GM19043 (cell line): Measurements from ENCODE around the gene SLC10A6.
"Not testable (repeated sequence)": the region's sequence is repeated elsewhere in the genome, so short reads cannot be mapped to it uniquely, and the experiment has no call there.

ENCODE experiments used
- ATAC-seq: cut with Tn5 transposase; IDR thresholded peaks from one replicate; pipeline ENCODE4 v1.9.1; 2021; ENCODE audit warnings: low read depth; ENCODE audit not compliant: unreplicated experiment

SLC10A6 gene, protein sequence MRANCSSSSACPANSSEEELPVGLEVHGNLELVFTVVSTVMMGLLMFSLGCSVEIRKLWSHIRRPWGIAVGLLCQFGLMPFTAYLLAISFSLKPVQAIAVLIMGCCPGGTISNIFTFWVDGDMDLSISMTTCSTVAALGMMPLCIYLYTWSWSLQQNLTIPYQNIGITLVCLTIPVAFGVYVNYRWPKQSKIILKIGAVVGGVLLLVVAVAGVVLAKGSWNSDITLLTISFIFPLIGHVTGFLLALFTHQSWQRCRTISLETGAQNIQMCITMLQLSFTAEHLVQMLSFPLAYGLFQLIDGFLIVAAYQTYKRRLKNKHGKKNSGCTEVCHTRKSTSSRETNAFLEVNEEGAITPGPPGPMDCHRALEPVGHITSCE

DNA sequence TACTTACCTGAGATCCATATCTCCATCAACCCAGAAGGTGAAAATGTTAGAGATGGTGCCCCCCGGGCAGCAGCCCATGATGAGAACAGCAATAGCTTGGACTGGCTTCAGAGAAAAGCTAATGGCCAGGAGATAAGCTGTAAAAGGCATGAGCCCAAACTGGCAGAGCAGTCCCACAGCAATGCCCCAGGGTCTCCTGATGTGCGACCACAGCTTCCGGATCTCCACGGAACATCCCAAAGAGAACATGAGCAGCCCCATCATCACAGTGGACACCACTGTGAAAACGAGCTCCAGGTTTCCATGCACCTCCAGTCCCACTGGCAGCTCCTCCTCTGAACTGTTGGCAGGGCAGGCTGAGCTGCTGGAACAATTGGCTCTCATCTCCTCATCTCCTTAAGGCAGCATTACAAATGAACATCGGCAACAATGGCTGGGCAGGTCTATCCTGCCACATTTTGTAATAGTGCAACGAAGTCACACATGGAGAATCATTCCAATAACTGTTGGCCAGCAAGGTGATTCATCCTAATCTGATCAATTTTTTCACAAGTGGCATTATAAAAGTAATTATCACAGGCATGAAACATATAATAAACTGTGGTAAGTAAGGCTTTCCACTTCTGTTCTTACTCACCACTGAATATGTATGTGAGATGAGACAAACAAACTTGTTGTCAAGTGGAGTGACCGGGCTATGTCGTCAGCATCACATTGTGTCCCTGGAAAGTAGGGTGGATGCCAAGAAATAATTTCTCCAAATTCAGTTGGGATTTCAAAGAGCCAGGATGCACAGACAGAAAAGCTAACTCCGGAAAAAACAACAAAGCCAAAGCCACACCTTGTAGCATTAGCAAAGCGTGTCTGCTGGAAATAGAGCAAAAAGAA is at the start of gene SLC10A6:
Gene SLC10A6 (minus strand): TSS at position 653 of the 888 bp plus-strand sequence. CDS start 269 bp downstream, at position 384.
- ATAC-seq: no peak

DNA sequence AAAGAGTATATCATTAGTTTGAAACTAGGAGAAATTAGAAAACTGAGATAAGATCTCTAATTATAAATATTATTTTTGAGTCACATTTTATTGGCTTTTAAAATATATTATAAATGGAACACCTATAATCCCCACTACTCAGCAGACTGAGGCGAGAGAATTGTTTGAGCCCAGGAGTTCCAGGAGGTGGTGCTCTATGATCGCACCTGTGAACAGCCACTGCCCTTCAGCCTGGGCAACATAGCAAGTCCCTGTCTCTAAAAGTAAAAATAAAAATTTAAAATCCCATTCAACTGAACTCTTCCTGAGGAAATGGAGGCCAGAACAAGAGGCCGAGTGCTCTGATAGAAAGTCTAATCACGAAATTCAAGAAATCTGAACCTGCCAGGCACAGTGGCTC is 49.4 kb upstream of the SLC10A6 start:
- no peak for ATAC-seq

DNA sequence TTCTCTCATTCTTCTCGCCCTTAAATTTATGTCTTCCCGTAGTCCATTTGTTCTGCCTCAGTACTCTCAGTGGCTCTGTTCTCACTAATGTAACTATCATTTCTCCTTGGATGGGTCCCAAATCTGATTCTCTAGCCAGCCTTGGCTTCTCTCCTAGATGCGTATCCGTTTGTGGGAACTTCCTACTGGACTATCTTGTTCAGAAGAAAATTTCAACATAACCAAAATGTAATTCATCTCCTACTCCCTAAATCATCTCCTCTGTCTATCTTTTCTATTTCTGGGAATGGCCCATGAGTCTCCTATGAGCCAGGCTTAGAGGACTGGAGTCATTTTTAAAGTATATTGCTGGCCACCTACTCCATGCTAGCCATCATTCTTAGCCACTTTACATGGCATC is 47.4 kb upstream of the SLC10A6 start:
- no peak for ATAC-seq

- peak; percentile 44 for ATAC-seq
Observed at GRCh38 chr4:86895692-86896488, 46.7 kb upstream of the SLC10A6 start.

- ATAC-seq: no peak
Observed at GRCh38 chr4:86894455-86894854, 45.3 kb upstream of the SLC10A6 start.

DNA sequence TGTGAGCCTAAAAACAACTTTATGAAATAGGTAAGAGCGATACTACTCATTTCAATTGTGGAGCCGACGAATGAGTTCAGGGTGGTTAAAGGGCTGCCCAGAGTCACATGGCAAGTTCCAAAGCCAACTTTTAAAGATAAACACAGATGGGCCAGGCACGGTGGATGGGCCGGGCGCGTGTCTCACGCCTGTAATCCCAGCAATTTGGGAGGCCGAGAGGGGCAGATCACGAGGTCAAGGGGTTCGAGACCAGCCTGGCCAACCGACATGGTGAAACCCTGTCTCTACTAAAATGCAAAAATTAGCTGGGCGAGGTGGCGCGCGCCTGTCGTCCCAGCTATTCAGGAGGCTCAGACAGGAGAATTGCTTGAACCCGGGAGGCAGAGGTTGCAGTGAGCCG is 44.0 kb upstream of the SLC10A6 start:
- ATAC-seq: no peak

- ATAC-seq: no peak
Observed at GRCh38 chr4:86892636-86892960, 43.4 kb upstream of the SLC10A6 start.

GRCh38 chr4:86891762-86892635 is 42.8 kb upstream of the SLC10A6 start, which contains the start of gene C4orf36:
Gene C4orf36, minus strand, starts transcription at chr4:86892422. Its CDS starts 902 bp downstream, at chr4:86891520.
- peak; percentile 52 for ATAC-seq

DNA sequence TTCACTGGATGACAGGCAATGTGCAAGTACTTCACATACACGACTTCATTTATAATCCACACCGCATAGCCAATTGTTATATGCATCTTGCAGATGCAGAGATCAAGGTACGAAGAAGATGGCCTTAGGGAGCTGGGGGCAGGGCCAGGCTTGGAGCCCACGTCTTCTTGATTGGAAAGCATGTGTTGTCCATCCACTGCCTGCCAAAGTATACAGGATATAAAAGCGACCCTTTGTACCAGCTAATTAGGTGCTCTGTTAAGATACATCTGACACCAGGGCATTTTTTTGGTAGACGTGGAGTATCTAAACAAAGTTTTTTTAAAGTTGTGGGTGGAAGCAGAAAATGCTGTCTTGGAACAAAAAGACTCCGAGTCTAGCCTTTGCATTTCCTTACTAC is 41.6 kb upstream of the SLC10A6 start:
- ATAC-seq: no peak

DNA sequence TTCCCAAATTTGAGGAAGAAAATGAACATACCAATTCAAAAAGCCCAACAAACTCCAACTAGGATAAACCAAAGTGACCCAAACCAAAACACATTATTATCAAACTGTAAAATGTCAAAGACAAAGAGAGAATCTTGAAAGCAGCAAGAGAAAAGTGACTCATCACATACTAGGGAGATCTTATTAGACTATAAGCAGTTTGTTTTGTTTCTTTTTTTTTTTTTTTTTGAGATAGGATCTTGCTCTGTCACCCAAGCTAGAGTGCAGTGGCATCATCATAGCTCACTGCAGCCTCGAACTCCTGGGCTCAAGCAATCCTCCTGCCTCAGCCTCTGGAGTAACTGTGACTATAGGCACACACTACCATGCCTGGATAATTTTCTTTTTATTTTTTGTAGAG is 30.5 kb upstream of the SLC10A6 start:
- no peak for ATAC-seq

- no peak for ATAC-seq
Observed at GRCh38 chr4:86878640-86879039, 29.5 kb upstream of the SLC10A6 start.

GRCh38 chr4:86876894-86877685 is 27.9 kb upstream of the SLC10A6 start:
- no peak for ATAC-seq

- not testable (repeated sequence) for ATAC-seq
Observed at GRCh38 chr4:86875436-86875835, 26.3 kb upstream of the SLC10A6 start.

- ATAC-seq: no peak
Observed at GRCh38 chr4:86872135-86872534, 23.0 kb upstream of the SLC10A6 start.

GRCh38 chr4:86870442-86871069 is 21.4 kb upstream of the SLC10A6 start:
- ATAC-seq: no peak

- ATAC-seq: no peak
Observed at GRCh38 chr4:86857341-86858052, 8.3 kb upstream of the SLC10A6 start.

GRCh38 chr4:86856896-86857295 is 7.7 kb upstream of the SLC10A6 start:
- no peak for ATAC-seq

DNA sequence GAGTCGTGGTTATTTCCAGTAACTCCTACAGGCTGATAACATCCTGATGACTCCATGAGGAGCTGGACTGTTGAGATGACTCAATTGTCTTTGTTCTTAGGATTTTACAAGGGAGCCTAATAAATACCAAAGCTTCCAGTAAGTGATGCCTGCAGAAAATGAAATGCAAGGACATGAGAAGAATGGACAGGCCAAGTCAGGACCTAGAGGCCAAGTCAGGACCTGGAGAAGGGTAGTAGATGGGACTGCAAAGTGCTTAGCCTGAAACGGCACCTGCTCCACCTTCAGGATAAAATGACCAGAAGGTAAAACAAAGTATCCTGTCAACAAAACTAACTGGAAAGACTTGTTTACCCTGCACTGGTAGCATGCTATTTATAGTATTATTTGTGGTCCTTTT is 6.4 kb upstream of the SLC10A6 start:
- ATAC-seq: no peak
